HTR-8/SVneo (cell line): ENCODE results near the gene SMPD1.
A peak's percentile ranks its signal among the peaks of the same experiment; 100 is the strongest.
"Not testable (repeated sequence)": the region's sequence is repeated elsewhere in the genome, so short reads cannot be mapped to it uniquely, and the experiment has no call there.

ENCODE experiments used
- DNase-seq: peaks from one replicate; pipeline ENCODE4 v3.0.0; 2011; ENCODE audit warnings: low spot score, mixed read lengths; ENCODE audit not compliant: insufficient read length
- FAIRE-seq: peaks from 2 replicates; lab custom pipeline; 2011; peaks lifted over from hg19 to GRCh38; lab: Jason Lieb, UNC

Gene SMPD1

DNA sequence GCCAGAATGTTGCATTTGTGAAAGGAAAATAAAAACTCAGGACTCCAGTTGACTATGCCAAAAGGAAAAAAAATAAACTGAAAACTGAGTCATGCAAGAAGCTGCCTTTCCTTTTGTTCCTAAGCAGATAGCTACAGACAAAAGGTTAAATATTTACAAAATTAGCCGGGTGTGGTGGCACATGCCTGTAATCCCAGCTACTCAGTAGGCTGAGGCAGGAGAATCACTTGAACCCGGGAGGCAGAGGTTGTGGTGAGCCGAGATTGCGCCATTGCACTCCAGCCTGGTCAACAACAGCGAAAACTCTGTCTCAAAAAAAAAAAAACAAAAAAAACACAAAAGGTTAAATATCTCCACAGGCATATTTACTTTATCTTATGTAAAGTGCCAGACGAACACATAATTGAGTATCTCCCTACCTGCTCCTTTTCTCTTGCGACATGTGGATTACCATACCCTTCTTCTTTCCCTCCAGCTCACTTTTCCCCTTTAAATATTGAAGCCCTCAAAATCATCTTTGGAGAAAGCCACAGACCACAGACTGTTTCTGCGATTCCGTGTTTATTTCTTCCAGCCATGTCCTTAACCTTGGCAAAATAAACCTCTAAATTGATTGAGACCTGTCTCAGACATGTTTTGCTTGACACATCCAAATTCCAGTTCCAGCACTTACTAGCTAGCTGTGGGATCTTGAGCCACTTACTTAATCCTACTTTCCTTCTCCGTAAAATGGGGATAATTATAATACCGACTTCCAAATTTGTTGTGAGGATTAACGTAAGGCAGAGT, 2.3 kb upstream of the SMPD1 start:
- no peak for DNase-seq
- no peak for FAIRE-seq

- FAIRE-seq (no peak), DNase-seq (no peak)
Measured at GRCh38 chr11:6388748-6389147, 1.5 kb upstream of the SMPD1 start.

GRCh38 chr11:6390718-6391469, 620 bp downstream of the SMPD1 start:
- no peak for FAIRE-seq
- DNase-seq: no peak

DNA sequence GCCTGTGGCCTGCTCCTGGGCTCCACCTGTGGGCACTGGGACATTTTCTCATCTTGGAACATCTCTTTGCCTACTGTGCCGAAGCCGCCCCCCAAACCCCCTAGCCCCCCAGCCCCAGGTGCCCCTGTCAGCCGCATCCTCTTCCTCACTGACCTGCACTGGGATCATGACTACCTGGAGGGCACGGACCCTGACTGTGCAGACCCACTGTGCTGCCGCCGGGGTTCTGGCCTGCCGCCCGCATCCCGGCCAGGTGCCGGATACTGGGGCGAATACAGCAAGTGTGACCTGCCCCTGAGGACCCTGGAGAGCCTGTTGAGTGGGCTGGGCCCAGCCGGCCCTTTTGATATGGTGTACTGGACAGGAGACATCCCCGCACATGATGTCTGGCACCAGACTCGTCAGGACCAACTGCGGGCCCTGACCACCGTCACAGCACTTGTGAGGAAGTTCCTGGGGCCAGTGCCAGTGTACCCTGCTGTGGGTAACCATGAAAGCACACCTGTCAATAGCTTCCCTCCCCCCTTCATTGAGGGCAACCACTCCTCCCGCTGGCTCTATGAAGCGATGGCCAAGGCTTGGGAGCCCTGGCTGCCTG, 1.4 kb downstream of the SMPD1 start:
- DNase-seq: no peak
- no peak for FAIRE-seq

- not testable (repeated sequence) for FAIRE-seq, DNase-seq
Measured at GRCh38 chr11:6392251-6392650, 2.0 kb downstream of the SMPD1 start.

- no peak for DNase-seq
Measured at GRCh38 chr11:6393989-6394670, 3.9 kb downstream of the SMPD1 start.

GRCh38 chr11:6395470-6396060, 5.3 kb downstream of the SMPD1 start:
- no peak for DNase-seq
- no peak for FAIRE-seq

More at GRCh38 chr11:6393989-6394670, 3.9 kb downstream of the SMPD1 start:
- FAIRE-seq: no peak

DNA sequence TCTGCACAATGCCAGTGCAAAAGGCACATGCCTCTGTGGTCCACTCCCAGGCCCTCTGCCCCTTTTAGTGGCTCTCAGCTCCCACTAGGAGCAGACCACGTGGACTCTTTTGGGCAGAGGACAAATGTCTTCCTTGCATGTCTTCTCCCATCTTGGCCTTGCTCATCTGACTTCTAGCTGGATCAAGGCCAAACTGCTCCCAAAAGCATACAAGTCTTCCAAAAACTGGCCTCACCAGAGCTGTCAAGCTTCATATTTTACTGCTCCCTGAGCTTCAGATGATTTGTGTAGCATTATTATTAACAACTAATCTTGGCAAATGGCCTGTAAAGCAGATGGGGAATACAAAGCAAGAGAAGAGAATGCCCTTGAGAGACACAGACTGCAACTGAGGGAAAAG, 6.9 kb downstream of the SMPD1 start:
- no peak for DNase-seq
- no peak for FAIRE-seq

DNA sequence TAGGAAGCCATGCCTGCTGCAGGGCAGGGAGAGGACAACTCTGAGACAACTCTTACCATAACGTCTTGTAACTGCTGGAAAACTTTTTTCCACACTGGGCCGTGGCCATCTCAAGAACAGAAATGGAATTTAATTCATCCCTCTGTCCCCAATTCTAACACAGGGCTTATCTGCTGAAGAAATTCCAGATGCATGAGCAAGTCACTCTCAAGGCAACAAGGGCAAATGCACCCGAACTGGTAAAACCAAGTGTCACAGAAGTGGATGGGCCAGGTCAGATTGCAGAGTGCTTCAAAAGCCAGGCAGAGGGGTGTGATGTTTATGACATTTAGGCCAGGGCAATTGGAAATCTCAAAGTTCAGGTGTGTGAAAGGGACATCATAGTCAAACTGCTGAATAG, 7.4 kb downstream of the SMPD1 start:
- FAIRE-seq: peak; percentile 49
- no peak for DNase-seq

DNA sequence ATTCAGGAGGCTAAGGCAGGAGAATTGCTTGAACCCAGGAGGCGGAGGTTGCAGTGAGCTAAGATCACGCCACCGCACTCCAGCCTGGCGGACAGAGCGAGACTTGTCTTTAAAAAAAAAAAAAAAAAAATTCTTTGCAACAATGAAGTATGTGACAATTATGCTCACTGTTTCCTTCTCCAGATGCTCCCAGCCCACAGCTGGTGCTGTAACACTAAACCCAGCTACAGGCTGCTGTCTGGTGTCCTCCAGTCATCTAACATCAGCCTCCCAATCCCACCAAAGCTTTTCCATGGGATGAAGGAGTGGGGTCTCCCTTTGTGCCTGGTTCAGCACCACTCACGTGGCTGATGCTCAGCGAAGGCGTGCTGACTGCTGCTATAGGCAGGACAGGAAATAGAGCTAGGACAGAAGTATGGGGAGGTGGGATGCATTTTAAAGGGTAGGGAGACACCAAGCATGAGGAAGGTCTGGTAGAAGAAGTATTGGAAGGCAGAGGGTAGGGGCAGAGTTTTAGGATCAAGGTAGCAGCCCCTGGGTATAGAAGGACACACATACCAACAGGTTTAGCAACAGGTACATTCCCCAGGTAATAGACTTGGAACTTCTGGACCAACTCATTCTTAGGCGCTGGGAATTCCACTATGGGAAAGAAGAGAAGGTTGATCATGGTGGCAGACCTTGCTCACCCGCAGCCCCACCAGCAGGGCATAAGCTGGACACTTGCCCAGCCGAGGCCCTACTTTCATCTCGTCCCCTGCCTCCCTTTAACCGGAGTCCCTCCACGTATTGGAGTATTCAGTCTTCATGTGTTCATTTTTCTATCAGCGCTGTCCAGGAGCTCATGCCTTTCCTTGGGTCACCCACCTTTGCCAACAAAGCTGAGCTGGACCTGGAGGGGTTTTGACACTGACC, 10.4 kb downstream of the SMPD1 start:
- DNase-seq (no peak), FAIRE-seq (peak; percentile 9)

DNA sequence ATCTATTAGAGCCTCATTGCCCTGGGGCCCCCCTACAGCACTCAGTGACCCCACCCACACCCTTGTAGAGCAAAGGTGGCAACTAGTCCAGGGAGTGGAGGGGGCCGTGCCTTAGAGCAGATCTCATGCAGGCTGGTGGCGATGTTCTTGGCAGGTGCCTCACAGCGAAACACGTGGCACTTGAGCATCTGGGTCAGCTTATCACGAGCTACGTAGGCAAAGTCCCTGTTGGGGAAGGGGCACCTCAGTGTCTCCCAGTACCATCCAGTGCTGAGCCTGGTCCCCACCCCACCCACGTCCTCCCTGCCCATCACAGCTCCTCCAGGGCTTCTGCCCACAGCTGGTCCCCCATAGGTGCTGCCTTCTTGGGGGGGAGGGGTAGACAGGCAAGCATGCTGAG, 11.2 kb downstream of the SMPD1 start:
- no peak for DNase-seq
- FAIRE-seq: no peak

DNA sequence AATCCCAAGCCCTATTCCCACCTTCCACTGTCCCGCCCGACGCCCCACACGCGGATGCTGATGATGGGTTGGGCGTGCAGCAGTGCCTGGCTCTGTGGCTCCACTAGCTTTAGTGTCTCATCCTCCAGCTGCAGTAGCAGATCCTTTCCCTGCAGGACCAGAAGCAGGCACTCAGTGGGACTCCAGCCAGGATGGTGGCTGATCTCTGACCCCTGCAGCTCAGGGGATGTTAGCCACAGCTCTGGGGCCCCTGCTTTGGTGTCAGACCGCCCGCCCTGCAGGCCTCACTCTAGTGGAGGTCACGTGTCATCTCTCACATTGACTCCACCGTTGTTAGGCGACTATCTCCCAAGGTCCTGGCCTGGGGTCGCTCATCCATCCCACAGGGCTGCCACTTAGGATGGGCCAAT, 11.8 kb downstream of the SMPD1 start:
- no peak for FAIRE-seq
- DNase-seq: no peak

DNA sequence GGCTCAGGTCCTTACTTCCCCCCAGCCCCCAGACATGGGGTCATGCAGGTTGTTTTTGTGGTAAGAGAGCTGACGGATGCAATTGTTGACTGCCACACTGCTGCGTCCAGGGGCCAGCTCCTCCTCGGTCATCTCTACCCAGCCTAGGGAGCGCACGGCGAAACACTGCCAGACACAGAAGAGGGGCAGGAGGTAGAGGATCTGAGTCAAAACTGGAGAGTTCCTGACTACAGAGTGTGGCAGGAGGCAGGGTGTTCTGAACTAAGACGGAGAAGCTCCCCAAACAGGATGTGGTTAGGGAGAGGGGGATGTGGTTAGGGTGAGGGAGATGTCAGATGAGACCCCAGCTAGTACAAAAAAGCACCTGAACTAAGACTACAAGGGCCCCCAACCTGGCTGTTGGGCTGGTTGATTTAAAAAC, 12.3 kb downstream of the SMPD1 start:
- DNase-seq: no peak
- FAIRE-seq: no peak

DNA sequence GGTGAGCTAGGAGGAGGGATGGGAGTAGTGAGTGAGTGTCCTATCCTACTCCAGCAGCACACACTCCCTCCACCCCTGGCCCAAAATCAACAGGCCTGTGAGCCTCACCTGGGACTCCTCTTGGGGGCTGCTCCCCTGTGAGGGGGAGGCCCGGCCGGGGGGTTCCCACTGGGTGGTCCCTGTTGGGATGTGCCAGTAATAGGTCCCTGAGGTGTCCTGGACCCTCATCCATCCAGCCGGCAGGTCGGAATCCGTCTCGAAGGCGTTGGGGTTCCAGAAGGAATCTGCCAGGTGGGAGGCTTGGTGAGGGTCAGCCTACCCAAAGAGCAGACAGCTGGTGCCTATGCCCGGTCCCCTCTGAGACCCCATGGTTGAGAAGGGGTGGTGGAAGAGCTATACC, 13.3 kb downstream of the SMPD1 start:
- FAIRE-seq (no peak), DNase-seq (no peak)

DNA sequence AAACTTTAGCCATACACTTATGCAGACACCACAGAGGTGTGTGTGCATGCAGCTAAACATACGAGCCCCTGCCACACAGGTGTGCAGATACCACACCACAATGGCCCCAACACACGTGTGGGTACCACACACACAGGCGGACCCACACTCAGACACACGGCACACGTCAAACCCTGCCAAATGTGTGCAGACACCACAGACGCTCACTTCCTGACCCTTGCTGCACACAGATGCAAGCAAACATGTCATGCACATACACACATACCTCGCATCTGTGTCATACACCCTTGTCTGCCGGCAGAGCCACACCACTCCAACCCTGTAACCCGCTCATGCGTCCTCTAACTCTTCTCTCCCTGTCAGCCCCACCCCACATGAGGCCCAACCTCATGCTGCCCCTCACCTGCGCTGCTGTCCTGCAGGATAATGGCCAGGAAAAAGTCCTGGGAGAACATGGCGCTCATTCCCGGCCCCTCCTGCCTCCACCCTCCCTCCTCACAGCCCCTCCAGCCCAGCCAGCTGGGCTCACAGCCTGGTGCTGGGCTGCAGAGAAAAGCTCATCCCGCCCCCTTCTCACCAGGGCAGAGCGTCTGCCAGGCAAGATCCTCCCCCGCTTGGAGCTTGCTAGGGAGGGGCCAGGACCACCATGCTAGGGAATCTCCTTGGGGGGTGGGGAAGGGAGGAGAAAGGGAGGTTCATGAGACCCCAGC, 14.2 kb downstream of the SMPD1 start:
- DNase-seq (no peak), FAIRE-seq (peak; percentile 16)

- DNase-seq (no peak), FAIRE-seq (no peak)
Measured at GRCh38 chr11:6405052-6405667, 14.9 kb downstream of the SMPD1 start.

DNA sequence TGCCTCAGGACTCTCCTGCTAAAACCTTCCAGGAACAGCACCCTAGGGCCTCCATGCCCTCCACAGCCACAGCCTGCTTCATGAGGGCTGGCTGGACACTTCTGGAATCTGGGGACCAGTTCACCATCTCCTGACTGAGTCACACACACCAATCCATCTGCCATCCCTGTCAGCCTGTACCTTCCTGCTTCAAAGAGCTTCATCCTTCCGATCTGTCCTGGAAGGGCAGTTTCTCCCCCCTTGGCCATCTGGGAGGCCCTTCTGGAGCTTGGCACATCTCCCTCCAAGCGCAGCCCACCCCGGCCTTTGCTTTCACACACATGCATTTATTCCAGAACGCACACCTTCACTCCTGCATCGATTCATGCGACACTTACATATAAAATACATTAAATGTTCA, 15.6 kb downstream of the SMPD1 start:
- DNase-seq: no peak
- FAIRE-seq: no peak

DNA sequence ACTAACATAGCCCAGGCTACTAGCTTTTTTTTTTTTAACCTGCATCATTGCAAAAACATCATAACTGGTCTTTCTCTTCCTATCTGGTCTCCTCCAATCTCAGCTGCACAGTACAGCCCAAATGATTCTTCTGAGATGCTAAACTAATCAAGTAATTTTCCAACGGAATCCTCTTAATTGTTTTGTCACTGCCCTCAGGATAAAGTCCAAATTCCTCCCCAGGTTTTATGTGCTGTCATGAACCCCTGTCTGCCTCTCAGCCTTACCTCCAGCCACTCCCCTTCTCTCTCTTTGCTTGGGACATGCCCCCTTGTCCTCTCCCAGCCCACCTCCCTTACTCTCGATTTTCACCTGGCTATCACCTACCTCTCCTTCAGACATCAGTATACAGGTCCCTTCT, 16.1 kb downstream of the SMPD1 start:
- FAIRE-seq (no peak), DNase-seq (no peak)
